Caco-2 (cell line): Measurements from ENCODE around the gene UQCR11. TPM values are rescaled to one million over a fixed set of nuclear protein-coding genes. Genes with fewer than 3 reads are reported as not detected.

Source experiments
- BruUV-seq: library from RNA; stranded (reverse); fragments of 400-500 nt; replicated peaks from 2 replicates; lab custom pipeline; 2021; lab: Mats Ljungman, UMichigan
- CTCF ChIA-PET: fragments of 300-600 bp; sonication (Branson Sonifier 250); formaldehyde crosslinking; loops from one replicate; lab custom pipeline; 2022; ENCODE audit warnings: antibody characterized with exemption; lab: Charles Lee
- POLR2A ChIA-PET: fragments of 300-600 bp; sonication (Branson Sonifier 250); formaldehyde crosslinking; loops from one replicate; lab custom pipeline; 2022; ENCODE audit warnings: antibody characterized with exemption; lab: Charles Lee
- DNase-seq, 2 experiments: peaks; one replicate each; pipeline versions ENCODE4 v3.0.0 to v3.0.0-alpha.2; 2020 to 2022
- H3K27me3 ChIP-seq: replicated peaks from 2 replicates; pipeline ENCODE4 v1.6.0; 2011; ENCODE audit warnings: low read length; ENCODE audit not compliant: control insufficient read depth, insufficient read depth
- H3K36me3 ChIP-seq: 2 replicates; pipeline ENCODE4 v1.5.1; 2011; ENCODE audit warnings: low read length; ENCODE audit not compliant: control insufficient read depth, insufficient read depth
- H3K4me1 ChIP-seq: fragments of 250-450 bp; sonication (Bioruptor Pico); 2 replicates; pipeline ENCODE4 v1.5.1; 2020; ENCODE audit warnings: mild to moderate bottlenecking
- H3K4me3 ChIP-seq: 2 replicates; pipeline ENCODE4 v1.5.1; 2011; ENCODE audit warnings: low read depth, mild to moderate bottlenecking, control low read depth, low read length
- H3K9me3 ChIP-seq: fragments of 250-450 bp; sonication (Bioruptor Pico); 2 replicates; pipeline ENCODE4 v1.5.1; 2020; ENCODE audit warnings: mild to moderate bottlenecking, moderate library complexity
- H3K27ac Mint-ChIP-seq: one replicate; pipeline ENCODE4 v1.8.0; 2022; ENCODE audit warnings: mixed read lengths; ENCODE audit not compliant: unreplicated experiment
- H3K27me3 Mint-ChIP-seq: one replicate; pipeline ENCODE4 v1.8.0; 2022; ENCODE audit warnings: mixed read lengths; ENCODE audit not compliant: insufficient read depth, unreplicated experiment
- H3K36me3 Mint-ChIP-seq: one replicate; pipeline ENCODE4 v1.8.0; 2022; ENCODE audit warnings: mild to moderate bottlenecking, mixed read lengths; ENCODE audit not compliant: insufficient read depth, unreplicated experiment
- H3K4me1 Mint-ChIP-seq: one replicate; pipeline ENCODE4 v1.8.0; 2022; ENCODE audit warnings: low read depth, mixed read lengths; ENCODE audit not compliant: unreplicated experiment
- H3K4me3 Mint-ChIP-seq: one replicate; pipeline ENCODE4 v1.8.0; 2022; ENCODE audit warnings: mild to moderate bottlenecking, moderate library complexity, mixed read lengths; ENCODE audit not compliant: unreplicated experiment
- H3K9me3 Mint-ChIP-seq: one replicate; pipeline ENCODE4 v1.8.0; 2022; ENCODE audit warnings: mixed read lengths; ENCODE audit not compliant: unreplicated experiment
- CTCF ChIP-seq, 2 experiments: fragments of 200-600 bp in 1 of 2; IDR thresholded peaks; 1 replicate in 1 of 2; 2 replicates in 1 of 2; pipeline versions ENCODE4 v1.5.1 to v1.8.0; 2011 to 2022; ENCODE audit warnings: antibody characterized with exemption in 1 of 2, control low read depth in 1 of 2, inconsistent platforms in 1 of 2, low read depth in 1 of 2, low read length in 1 of 2, mild to moderate bottlenecking in 1 of 2, moderate library complexity in 1 of 2; ENCODE audit not compliant: insufficient read depth in 1 of 2, severe bottlenecking in 1 of 2, unreplicated experiment in 1 of 2
- intact Hi-C: fragments of 100-400 bp; cut with micrococcal nuclease; formaldehyde crosslinking; loops from one replicate; pipeline ENCODE4 v1.10.0; 2022; ENCODE audit not compliant: unreplicated experiment
- total RNA-seq: library from RNA; stranded (reverse); gene quantifications from 2 replicates; pipeline ENCODE4 v1.2.3, GENCODE V29; 2022

UQCR11 gene
- total RNA-seq, 1 experiment from 2014 or later = 222 TPM

GRCh38 chr19:1653300-1653628 lies 48.0 kb upstream of the UQCR11 start:
- BruUV-seq = no TSS peak
- Histone ChIP-seq H3K36me3 (peaks cover 2% of the 10 kb centered on the region; the same call in 1 of the 2 replicates), H3K4me1 (peaks cover 4% of the 10 kb centered on the region; the same call in 1 of the 2 replicates), H3K4me3 (peak overlapping the region; percentile 42), H3K9me3 (no peaks in the 10 kb centered on the region), H3K27me3 (no peaks in the 10 kb centered on the region)
- Mint-ChIP-seq H3K36me3 (peaks cover 26% of the 10 kb centered on the region), H3K9me3 (no peaks in the 10 kb centered on the region), H3K4me1 (no peaks in the 10 kb centered on the region), H3K27me3 (no peaks in the 10 kb centered on the region), H3K4me3 (peak overlapping the region; percentile 64), H3K27ac (peak overlapping the region; percentile 57)
- ChIA-PET POLR2A (interaction anchor here (1.0 kb wide), 1 partner anchor 60 kb away, joined by 4 read pairs; the partner anchor contains the start of gene MBD3), CTCF (interaction anchor here (0.7 to 1.0 kb wide), 4 partner anchors 19 to 122 kb away, joined by 3 to 4 read pairs (median 3); no protein-coding TSS in a partner anchor)
- intact Hi-C loops = no loop called here
- DNase-seq = no peak
- no peak for TF ChIP-seq CTCF (IDR thresholded peaks at IDR 0.05; ENCODE audit: insufficient read depth in 1 of 2, low read depth in 1 of 2, low read length in 1 of 2, severe bottlenecking in 1 of 2, unreplicated experiment in 1 of 2)

GRCh38 chr19:1652471-1653299 lies 47.4 kb upstream of the UQCR11 start, which contains the start of gene TCF3:
TSS of gene TCF3 (minus strand) at chr19:1652615. CDS start at chr19:1650248, 2,367 bp downstream.
- peaks cover 26% of the 10 kb centered on the region for H3K36me3 Mint-ChIP-seq
- TSS peak; percentile 80 for BruUV-seq

More at GRCh38 chr19:1652471-1653299, 47.4 kb upstream of the UQCR11 start, which contains the start of gene TCF3:
- intact Hi-C loops = loop anchor here (1.0 kb wide), 1 partner anchor 47 kb away; the partner anchor contains the start of gene UQCR11
- no peaks in the 10 kb centered on the region for H3K9me3 Mint-ChIP-seq
- no peak for TF ChIP-seq CTCF (IDR thresholded peaks at IDR 0.05; ENCODE audit: insufficient read depth in 1 of 2, low read depth in 1 of 2, low read length in 1 of 2, severe bottlenecking in 1 of 2, unreplicated experiment in 1 of 2)
- no peaks in the 10 kb centered on the region for H3K4me1 Mint-ChIP-seq
- H3K4me3 ChIP-seq = peak within 1 kb of the TSS; percentile 66
- no peaks in the 10 kb centered on the region for H3K27me3 ChIP-seq
- H3K27me3 Mint-ChIP-seq = no peaks in the 10 kb centered on the region
- POLR2A ChIA-PET = interaction anchor here (1.0 kb wide), 1 partner anchor 60 kb away, joined by 4 read pairs; the partner anchor contains the start of gene MBD3
- peaks cover under 1% of the 10 kb centered on the region; the same call in 1 of the 2 replicates for H3K4me1 ChIP-seq
- DNase-seq = peak; percentile 96 to 98
- H3K36me3 ChIP-seq = peaks cover 2% of the 10 kb centered on the region; the same call in 1 of the 2 replicates
- H3K27ac Mint-ChIP-seq = peak within 1 kb of the TSS; percentile 67
- no peaks in the 10 kb centered on the region for H3K9me3 ChIP-seq
- peak within 1 kb of the TSS; percentile 76 for H3K4me3 Mint-ChIP-seq
- CTCF ChIA-PET = interaction anchor here (0.7 to 1.0 kb wide), 4 partner anchors 20 to 122 kb away, joined by 3 to 4 read pairs (median 3); no protein-coding TSS in a partner anchor
